GM12878 (cell line): ENCODE results near the gene HSD17B12. TPM values are rescaled to one million over a fixed set of nuclear protein-coding genes. Genes with fewer than 3 reads are reported as not detected.
A peak's percentile ranks its signal among the peaks of the same experiment; 100 is the strongest.

Source experiments
- ATAC-seq: fragments of 200-7000 bp; cut with Tn5 transposase; 3 replicates; pipeline ENCODE4 v1.9.1; 2020; ENCODE audit warnings: mild to moderate bottlenecking, moderate library complexity
- BruUV-seq: library from RNA; stranded (reverse); fragments of 400-500 nt; replicated peaks from 2 replicates; lab custom pipeline; 2021; lab: Mats Ljungman, UMichigan
- CTCF ChIA-PET: fragments of 300-600 bp; sonication (Branson Sonifier 250); formaldehyde crosslinking; extraction: SDS; loops from one replicate; lab custom pipeline; 2021; ENCODE audit warnings: inconsistent platforms; lab: Yijun Ruan, JAX
- POLR2A ChIA-PET: fragments of 350-600 bp; formaldehyde crosslinking; extraction: SDS; loops from one replicate; lab custom pipeline; 2021; ENCODE audit warnings: inconsistent platforms; lab: Charles Lee
- RAD21 ChIA-PET: fragments of 300-600 bp; sonication (Branson Sonifier 250); formaldehyde crosslinking; loops from one replicate; lab custom pipeline; 2023; ENCODE audit warnings: antibody characterized with exemption; ENCODE audit not compliant: unreplicated experiment; lab: Charles Lee
- SMC1A ChIA-PET: fragments of 300-600 bp; sonication (Branson Sonifier 250); formaldehyde crosslinking; loops from one replicate; lab custom pipeline; 2023; ENCODE audit not compliant: unreplicated experiment, uncharacterized antibody; lab: Charles Lee
- DNase-seq: peaks from one replicate; pipeline ENCODE4 v3.0.0-alpha.2; 2011; ENCODE audit warnings: low read depth, low spot score
- FAIRE-seq: peaks from 3 replicates; lab custom pipeline; 2011; peaks lifted over from hg19 to GRCh38; lab: Jason Lieb, UNC
- H2AFZ ChIP-seq: 2 replicates; pipeline ENCODE4 v1.6.0; 2011; ENCODE audit warnings: low read depth, low read length, control low read depth; ENCODE audit not compliant: control insufficient read depth
- H3K27ac ChIP-seq: 2 replicates; pipeline ENCODE4 v1.5.1; 2011; ENCODE audit warnings: control low read depth; ENCODE audit not compliant: control insufficient read depth, insufficient read depth
- H3K27me3 ChIP-seq, 2 experiments: replicated peaks in 1 of 2; 2 replicates each; pipeline versions ENCODE4 v1.6.0 to v1.6.1; 2011; ENCODE audit warnings: low read length in 1 of 2; ENCODE audit not compliant: control insufficient read depth in 2 of 2, insufficient read depth in 2 of 2
- H3K36me3 ChIP-seq, 2 experiments: 2 replicates each; pipeline ENCODE4 v1.5.1; 2011; ENCODE audit warnings: low read length in 1 of 2; ENCODE audit not compliant: control insufficient read depth in 2 of 2, insufficient read depth in 2 of 2
- H3K4me1 ChIP-seq: 2 replicates; pipeline ENCODE4 v1.6.1; 2011; ENCODE audit warnings: mild to moderate bottlenecking, low read length, moderate library complexity, mixed read lengths; ENCODE audit not compliant: control insufficient read depth, insufficient read depth
- H3K4me2 ChIP-seq: 2 replicates; pipeline ENCODE4 v1.6.0; 2011; ENCODE audit warnings: control low read depth; ENCODE audit not compliant: control insufficient read depth, insufficient read depth
- H3K4me3 ChIP-seq: fragments of 200-600 bp; sonication (generic); 2 replicates; pipeline ENCODE4 v1.5.1; 2016
- H3K79me2 ChIP-seq: 2 replicates; pipeline ENCODE4 v1.6.0; 2011; ENCODE audit warnings: low read length; ENCODE audit not compliant: control insufficient read depth, insufficient read depth
- H3K9ac ChIP-seq: 2 replicates; pipeline ENCODE4 v1.8.0; 2011; ENCODE audit warnings: low read length, control low read depth, mixed read lengths; ENCODE audit not compliant: control insufficient read depth, insufficient read depth
- H3K9me3 ChIP-seq: replicated peaks from 3 replicates; pipeline ENCODE4 v1.5.1; 2011; ENCODE audit warnings: mild to moderate bottlenecking, low read length; ENCODE audit not compliant: control insufficient read depth, insufficient read depth
- H4K20me1 ChIP-seq: 2 replicates; pipeline ENCODE4 v1.6.0; 2011; ENCODE audit not compliant: control insufficient read depth, insufficient read depth
- BCL11A ChIP-seq: IDR thresholded peaks from 2 replicates; pipeline ENCODE4 v1.6.1; 2011; ENCODE audit warnings: low read depth, low read length
- CHD1 ChIP-seq: IDR thresholded peaks from 2 replicates; pipeline ENCODE4 v1.6.1; 2012; ENCODE audit warnings: low read depth, low read length, improper control_type of control experiment
- CREB1 ChIP-seq: IDR thresholded peaks from 2 replicates; pipeline ENCODE4 v1.6.1; 2012; ENCODE audit warnings: low read depth, mild to moderate bottlenecking, inconsistent platforms
- FOXK2 ChIP-seq: fragments of 450-650 bp; IDR thresholded peaks from 2 replicates; pipeline ENCODE4 v1.6.1; 2017; ENCODE audit warnings: mild to moderate bottlenecking, moderate library complexity
- MTA2 ChIP-seq: fragments of 450-650 bp; IDR thresholded peaks from 2 replicates; pipeline ENCODE4 v1.6.1; 2016; ENCODE audit warnings: low read depth, mild to moderate bottlenecking, moderate library complexity
- NR2F1 ChIP-seq: fragments of 450-650 bp; conservative IDR thresholded peaks from 2 replicates; pipeline ENCODE4 v1.6.1; 2017; ENCODE audit warnings: mild to moderate bottlenecking
- RB1 ChIP-seq: fragments of 450-650 bp; formaldehyde crosslinking; IDR thresholded peaks from 2 replicates; pipeline ENCODE4 v1.6.1; 2017; ENCODE audit warnings: mild to moderate bottlenecking, borderline replicate concordance
- YY1 ChIP-seq: IDR thresholded peaks from 2 replicates; pipeline ENCODE4 v1.6.1; 2011; ENCODE audit warnings: low read depth, mild to moderate bottlenecking, low read length
- WGBS: methylation state at CpG from one replicate; pipeline ENCODE4 v1.1.6; 2016; ENCODE audit warnings: low lambda C conversion rate; ENCODE audit not compliant: insufficient replicate concordance, insufficient coverage; ENCODE audit errors: missing lambda C conversion rate; 5-methylcytosine and 5-hydroxymethylcytosine counted together
- in situ Hi-C: fragments of 300-500 bp; cut with MboI; formaldehyde crosslinking; loops from 9 replicates; pipeline ENCODE4 v1.14.3; 2018; ENCODE audit warnings: mixed read lengths
- intact Hi-C: fragments of 100-400 bp; cut with micrococcal nuclease; formaldehyde crosslinking; loops from one replicate; pipeline ENCODE4 v1.14.2; 2022; ENCODE audit not compliant: unreplicated experiment
- polyA plus RNA-seq, 11 experiments: library from polyadenylated mRNA; depleted of rRNA in 4 of 11; unstranded in 6 of 11; stranded (reverse) in 5 of 11; fragments of >200 nt; fragmentation: Nextera tagmentation in 4 of 11; fragmentation: Illumina TruSeq in 1 of 11; extraction: Ambion mirVana in 4 of 11; extraction: Trizol in 1 of 11; gene quantifications; 1 replicate in 1 of 11; 2 replicates in 10 of 11; pipeline versions ENCODE4 v1.2.1 to v1.2.3, GENCODE V29; 2011 to 2016; ENCODE audit warnings: inconsistent platforms in 2 of 11, missing spikeins in 2 of 11, low read depth in 1 of 11
- total RNA-seq, 4 experiments: library from RNA; depleted of rRNA in 3 of 4; stranded (reverse); fragments of >200 nt in 3 of 4; fragmentation: Illumina TruSeq in 1 of 4; extraction: Trizol in 1 of 4; gene quantifications; 2 replicates each; pipeline versions ENCODE4 v1.2.1 to v1.2.3, GENCODE V29; 2013 to 2021

The HSD17B12 gene
- total and polyA plus RNA-seq, 10 of the 15 experiments (the other 5 are each of a cell fraction or from before 2014, with no cell fraction given), result 23.6 to 88.0 (median 64.7) TPM

- no peak for ATAC-seq
Measured at GRCh38 chr11:43676933-43677332, 3.6 kb upstream of the HSD17B12 start.

GRCh38 chr11:43681401-43681942, 934 bp downstream of the HSD17B12 start:
- DNase-seq, result no peak
- RAD21 ChIA-PET, result interaction anchor here (1.6 kb wide), 1 partner anchor 12 kb away, joined by 3 read pairs; no protein-coding TSS in a partner anchor
- peak overlapping the region; percentile 87 for H3K4me2 ChIP-seq
- peaks cover 2% of the 10 kb centered on the region; the same call in 2 of the 3 replicates for H3K9me3 ChIP-seq
- peak overlapping the region; percentile 72 for H3K4me3 ChIP-seq
- BruUV-seq, result no TSS peak
- H3K27ac ChIP-seq, result peak overlapping the region; percentile 93
- H3K36me3 ChIP-seq, result no peaks in the 10 kb centered on the region; a peak in 1 of 4 replicates
- CTCF ChIA-PET, result no interaction called here
- H4K20me1 ChIP-seq, result no peaks in the 10 kb centered on the region
- ATAC-seq, result no peak
- in situ Hi-C loops, result loop anchor here (10.0 kb wide), 1 partner anchor 317 kb away; no protein-coding TSS in a partner anchor
- H3K27me3 ChIP-seq, result no peaks in the 10 kb centered on the region
- POLR2A ChIA-PET, result interaction anchor here (1.0 to 1.6 kb wide), 2 partner anchors 8 to 9 kb away, joined by 3 to 5 read pairs; no protein-coding TSS in a partner anchor
- intact Hi-C loops, result loop anchor here (2.0 to 10.0 kb wide), 2 partner anchors 37 to 883 kb away; partner anchors contain the start of gene CD82
- peak overlapping the region; percentile 91 for H3K9ac ChIP-seq
- FAIRE-seq, result no peak
- H2AFZ ChIP-seq, result peak overlapping the region; percentile 69
- TF ChIP-seq YY1 (0 out of 2 replicates have a peak, but pooled peaks have one; percentile 19), RB1 (no peak), FOXK2 (no peak), MTA2 (no peak), BCL11A (no peak), CHD1 (peak; percentile 23; the same call in 1 of the 2 replicates)
- 4% methylated on average over 12 of the region's 12 CpGs for WGBS
- H3K79me2 ChIP-seq, result peaks cover 46% of the 10 kb centered on the region
- SMC1A ChIA-PET, result interaction anchor here (1.7 kb wide), 1 partner anchor 13 kb away, joined by 4 read pairs; no protein-coding TSS in a partner anchor
- H3K4me1 ChIP-seq, result peaks cover 4% of the 10 kb centered on the region

More at GRCh38 chr11:43676933-43677332, 3.6 kb upstream of the HSD17B12 start:
- TF ChIP-seq CREB1, result no peak
- TF ChIP-seq NR2F1, result no peak
- H3K9me3 ChIP-seq, result peaks cover 2% of the 10 kb centered on the region; the same call in 2 of the 3 replicates
- H3K79me2 ChIP-seq, result peaks cover 10% of the 10 kb centered on the region
- H2AFZ ChIP-seq, result no peak overlapping the region
- RAD21 ChIA-PET, result no interaction called here
- no peak overlapping the region for H3K4me3 ChIP-seq
- no peak overlapping the region for H3K27ac ChIP-seq
- intact Hi-C loops (no loop called here), in situ Hi-C loops (no loop called here)
- H3K4me2 ChIP-seq, result no peak overlapping the region
- SMC1A ChIA-PET, result interaction anchor here (0.8 kb wide), 1 partner anchor 9 kb away, joined by 3 read pairs; no protein-coding TSS in a partner anchor
- H4K20me1 ChIP-seq, result no peaks in the 10 kb centered on the region
- CTCF ChIA-PET, result interaction anchor here (1.3 kb wide), 1 partner anchor 110 kb away, joined by 3 read pairs; no protein-coding TSS in a partner anchor
- WGBS, result 6% methylated on average over 2 of the region's 2 CpGs
- POLR2A ChIA-PET, result interaction anchor here (0.6 kb wide), 1 partner anchor 148 kb away, joined by 4 read pairs; no protein-coding TSS in a partner anchor
- no peak overlapping the region for H3K9ac ChIP-seq
- BruUV-seq, result no TSS peak
- DNase-seq, result no peak
- H3K4me1 ChIP-seq, result no peaks in the 10 kb centered on the region
- FAIRE-seq, result no peak
- H3K36me3 ChIP-seq, result no peaks in the 10 kb centered on the region
- no peaks in the 10 kb centered on the region for H3K27me3 ChIP-seq
